ENCODE results near the gene UCHL3. TPM values are rescaled to one million over a fixed set of nuclear protein-coding genes. Genes with fewer than 3 reads are reported as not detected.
"Not testable (repeated sequence)": the region's sequence is repeated elsewhere in the genome, so short reads cannot be mapped to it uniquely, and the experiment has no call there.

The UCHL3 gene
- total and polyA plus RNA-seq, 2 donors, result 48.8 to 57.9 TPM

GRCh38 chr13:75541961-75542360, 7.6 kb upstream of the UCHL3 start:
- H3K4me3 ChIP-seq (ENCODE audit: low read length in 2 of 2), result no peak overlapping the region
- WGBS, result 100% methylated on average over 1 of the region's 1 CpG
- DNase-seq (ENCODE audit: low read depth in 6 of 9, low spot score in 9 of 9), result no peak
- H3K27ac ChIP-seq (ENCODE audit: low read depth in 1 of 2, low read length in 1 of 2), result no peak overlapping the region
- no peaks in the 10 kb centered on the region for H3K36me3 ChIP-seq (ENCODE audit: control insufficient read depth in 2 of 2, insufficient read depth in 2 of 2, low read length in 1 of 2)
- no peaks in the 10 kb centered on the region for H3K9me3 ChIP-seq (ENCODE audit: control insufficient read depth in 2 of 2, insufficient read depth in 1 of 2, low read length in 1 of 2)
- peaks cover 0 to 3% of the 10 kb centered on the region in 2 donors for H3K4me1 ChIP-seq (ENCODE audit: control insufficient read depth in 2 of 2, insufficient read depth in 2 of 2, low read length in 2 of 2)
- H3K27me3 ChIP-seq (ENCODE audit: control insufficient read depth in 2 of 2, insufficient read depth in 1 of 2, low read length in 1 of 2), result no peaks in the 10 kb centered on the region

DNA sequence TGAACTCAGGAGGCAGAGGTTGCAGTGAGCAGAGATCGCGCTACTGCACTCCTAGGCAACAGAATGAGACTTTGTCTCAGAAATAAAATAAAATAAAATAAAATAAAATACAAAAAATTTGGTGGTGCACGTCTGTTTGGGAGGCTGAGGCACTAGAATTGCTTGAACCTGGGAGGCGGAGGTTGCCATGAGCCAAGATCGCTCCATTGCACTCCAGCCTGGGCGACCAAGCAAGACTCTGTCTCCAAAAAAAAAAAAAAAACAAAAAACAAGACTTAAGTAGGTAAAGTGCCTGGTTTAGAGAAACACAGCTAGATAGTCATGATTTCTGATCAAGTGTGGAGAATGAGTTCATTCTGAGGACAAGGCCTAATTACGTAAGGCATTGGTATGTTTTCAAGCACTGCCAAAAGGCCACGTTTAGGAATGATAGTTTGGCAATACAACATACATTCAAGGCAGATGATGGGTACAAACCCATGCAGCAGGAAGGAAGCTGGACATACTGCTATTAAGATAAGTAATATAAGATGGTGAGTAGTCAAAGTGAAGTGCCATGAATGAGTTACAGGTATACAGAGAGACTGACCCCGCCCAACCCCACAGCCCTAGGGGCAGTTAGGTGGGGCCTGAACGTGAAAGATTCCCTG, 4.8 kb upstream of the UCHL3 start:
- WGBS, result 96% methylated on average over 10 of the region's 10 CpGs
- no peaks in the 10 kb centered on the region for H3K36me3 ChIP-seq (ENCODE audit: control insufficient read depth in 2 of 2, insufficient read depth in 2 of 2, low read length in 1 of 2)
- no peaks in the 10 kb centered on the region for H3K27me3 ChIP-seq (ENCODE audit: control insufficient read depth in 2 of 2, insufficient read depth in 1 of 2, low read length in 1 of 2)
- no peak overlapping the region for H3K4me3 ChIP-seq (ENCODE audit: low read length in 2 of 2)
- no peak overlapping the region for H3K27ac ChIP-seq (ENCODE audit: low read depth in 1 of 2, low read length in 1 of 2)
- H3K9me3 ChIP-seq (ENCODE audit: control insufficient read depth in 2 of 2, insufficient read depth in 1 of 2, low read length in 1 of 2), result no peaks in the 10 kb centered on the region
- H3K4me1 ChIP-seq (ENCODE audit: control insufficient read depth in 2 of 2, insufficient read depth in 2 of 2, low read length in 2 of 2), result peaks cover 0 to 6% of the 10 kb centered on the region in 2 donors
- no peak for DNase-seq (ENCODE audit: low read depth in 6 of 9, low spot score in 9 of 9)

GRCh38 chr13:75545386-75545785, 4.2 kb upstream of the UCHL3 start:
- 90% methylated on average over 14 of the region's 14 CpGs for WGBS
- H3K9me3 ChIP-seq (ENCODE audit: control insufficient read depth in 2 of 2, insufficient read depth in 1 of 2, low read length in 1 of 2); H3K27me3 ChIP-seq (ENCODE audit: control insufficient read depth in 2 of 2, insufficient read depth in 1 of 2, low read length in 1 of 2); H3K36me3 ChIP-seq (ENCODE audit: control insufficient read depth in 2 of 2, insufficient read depth in 2 of 2, low read length in 1 of 2); H3K27ac ChIP-seq (ENCODE audit: low read depth in 1 of 2, low read length in 1 of 2); DNase-seq (ENCODE audit: low read depth in 6 of 9, low spot score in 9 of 9); H3K4me3 ChIP-seq (ENCODE audit: low read length in 2 of 2): not testable (repeated sequence)
- peaks cover 4 to 10% of the 10 kb centered on the region in 2 donors for H3K4me1 ChIP-seq (ENCODE audit: control insufficient read depth in 2 of 2, insufficient read depth in 2 of 2, low read length in 2 of 2)

- H3K4me1 ChIP-seq (ENCODE audit: control insufficient read depth in 2 of 2, insufficient read depth in 2 of 2, low read length in 2 of 2), result peaks cover 5 to 16% of the 10 kb centered on the region in 2 donors
- H3K36me3 ChIP-seq (ENCODE audit: control insufficient read depth in 2 of 2, insufficient read depth in 2 of 2, low read length in 1 of 2), result no peaks in the 10 kb centered on the region
- no peak overlapping the region for H3K27ac ChIP-seq (ENCODE audit: low read depth in 1 of 2, low read length in 1 of 2)
- DNase-seq (ENCODE audit: low read depth in 6 of 9, low spot score in 9 of 9), result no peak
- H3K9me3 ChIP-seq (ENCODE audit: control insufficient read depth in 2 of 2, insufficient read depth in 1 of 2, low read length in 1 of 2), result no peaks in the 10 kb centered on the region
- 97% methylated on average over 3 of the region's 3 CpGs for WGBS
- H3K4me3 ChIP-seq (ENCODE audit: low read length in 2 of 2), result no peak overlapping the region
- H3K27me3 ChIP-seq (ENCODE audit: control insufficient read depth in 2 of 2, insufficient read depth in 1 of 2, low read length in 1 of 2), result no peaks in the 10 kb centered on the region
Measured at GRCh38 chr13:75547917-75548316, 1.7 kb upstream of the UCHL3 start.

DNA sequence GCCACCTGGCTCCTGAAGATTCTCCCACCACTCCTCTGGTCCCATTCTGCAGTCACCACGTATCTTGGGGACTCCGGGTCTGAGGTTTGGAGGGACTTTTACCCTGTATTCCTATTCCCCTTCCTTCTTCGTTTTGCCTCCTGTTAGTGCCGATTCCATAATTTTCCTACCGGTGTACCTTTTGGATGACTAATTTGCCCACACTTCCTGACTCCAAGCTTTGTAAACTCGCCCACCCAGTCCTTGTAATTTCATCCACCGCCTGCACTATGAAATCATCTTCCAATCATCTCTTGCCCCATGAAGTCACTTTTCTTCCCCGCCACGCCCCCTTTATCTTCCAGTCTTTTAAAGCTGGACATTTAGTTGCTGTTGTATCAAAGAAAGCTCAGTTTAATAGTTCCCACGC, 572 bp downstream of the UCHL3 start:
- Histone ChIP-seq H3K27me3 (ENCODE audit: control insufficient read depth in 2 of 2, insufficient read depth in 1 of 2, low read length in 1 of 2) (no peaks in the 10 kb centered on the region), H3K4me1 (ENCODE audit: control insufficient read depth in 2 of 2, insufficient read depth in 2 of 2, low read length in 2 of 2) (peaks cover 5 to 16% of the 10 kb centered on the region in 2 donors), H3K36me3 (ENCODE audit: control insufficient read depth in 2 of 2, insufficient read depth in 2 of 2, low read length in 1 of 2) (peaks cover 4 to 9% of the 10 kb centered on the region in 2 donors), H3K27ac (ENCODE audit: low read depth in 1 of 2, low read length in 1 of 2) (peak overlapping the region; percentile 15 to 56), H3K9me3 (ENCODE audit: control insufficient read depth in 2 of 2, insufficient read depth in 1 of 2, low read length in 1 of 2) (no peaks in the 10 kb centered on the region), H3K4me3 (ENCODE audit: low read length in 2 of 2) (peak overlapping the region; percentile 79 to 92)
- 4% methylated on average over 10 of the region's 10 CpGs for WGBS
- peak in 1 of 9 donors; percentile 25 for DNase-seq (ENCODE audit: low read depth in 6 of 9, low spot score in 9 of 9)

GRCh38 chr13:75554464-75554863, 4.9 kb downstream of the UCHL3 start:
- Histone ChIP-seq H3K9me3 (ENCODE audit: control insufficient read depth in 2 of 2, insufficient read depth in 1 of 2, low read length in 1 of 2) (no peaks in the 10 kb centered on the region), H3K4me3 (ENCODE audit: low read length in 2 of 2) (no peak overlapping the region), H3K4me1 (ENCODE audit: control insufficient read depth in 2 of 2, insufficient read depth in 2 of 2, low read length in 2 of 2) (peaks cover 5 to 10% of the 10 kb centered on the region in 2 donors), H3K27me3 (ENCODE audit: control insufficient read depth in 2 of 2, insufficient read depth in 1 of 2, low read length in 1 of 2) (no peaks in the 10 kb centered on the region), H3K36me3 (ENCODE audit: control insufficient read depth in 2 of 2, insufficient read depth in 2 of 2, low read length in 1 of 2) (peaks cover 4 to 14% of the 10 kb centered on the region in 2 donors), H3K27ac (ENCODE audit: low read depth in 1 of 2, low read length in 1 of 2) (no peak overlapping the region)
- no peak for DNase-seq (ENCODE audit: low read depth in 6 of 9, low spot score in 9 of 9)
- 98% methylated on average over 1 of the region's 1 CpG for WGBS

GRCh38 chr13:75554981-75555380, 5.4 kb downstream of the UCHL3 start:
- Histone ChIP-seq H3K27me3 (ENCODE audit: control insufficient read depth in 2 of 2, insufficient read depth in 1 of 2, low read length in 1 of 2) (no peaks in the 10 kb centered on the region), H3K4me3 (ENCODE audit: low read length in 2 of 2) (no peak overlapping the region), H3K36me3 (ENCODE audit: control insufficient read depth in 2 of 2, insufficient read depth in 2 of 2, low read length in 1 of 2) (peaks cover 4 to 14% of the 10 kb centered on the region in 2 donors), H3K9me3 (ENCODE audit: control insufficient read depth in 2 of 2, insufficient read depth in 1 of 2, low read length in 1 of 2) (no peaks in the 10 kb centered on the region), H3K4me1 (ENCODE audit: control insufficient read depth in 2 of 2, insufficient read depth in 2 of 2, low read length in 2 of 2) (peaks cover 5 to 10% of the 10 kb centered on the region in 2 donors), H3K27ac (ENCODE audit: low read depth in 1 of 2, low read length in 1 of 2) (no peak overlapping the region)
- WGBS, result 99% methylated on average over 3 of the region's 3 CpGs
- no peak for DNase-seq (ENCODE audit: low read depth in 6 of 9, low spot score in 9 of 9)

GRCh38 chr13:75555836-75556235, 6.2 kb downstream of the UCHL3 start:
- Histone ChIP-seq H3K4me3 (ENCODE audit: low read length in 2 of 2) (no peak overlapping the region), H3K27me3 (ENCODE audit: control insufficient read depth in 2 of 2, insufficient read depth in 1 of 2, low read length in 1 of 2) (no peaks in the 10 kb centered on the region), H3K9me3 (ENCODE audit: control insufficient read depth in 2 of 2, insufficient read depth in 1 of 2, low read length in 1 of 2) (no peaks in the 10 kb centered on the region), H3K4me1 (ENCODE audit: control insufficient read depth in 2 of 2, insufficient read depth in 2 of 2, low read length in 2 of 2) (peaks cover 0 to 4% of the 10 kb centered on the region in 2 donors), H3K36me3 (ENCODE audit: control insufficient read depth in 2 of 2, insufficient read depth in 2 of 2, low read length in 1 of 2) (peaks cover 4 to 17% of the 10 kb centered on the region in 2 donors), H3K27ac (ENCODE audit: low read depth in 1 of 2, low read length in 1 of 2) (no peak overlapping the region)
- no peak for DNase-seq (ENCODE audit: low read depth in 6 of 9, low spot score in 9 of 9)
- 90% methylated on average over 1 of the region's 1 CpG for WGBS

DNA sequence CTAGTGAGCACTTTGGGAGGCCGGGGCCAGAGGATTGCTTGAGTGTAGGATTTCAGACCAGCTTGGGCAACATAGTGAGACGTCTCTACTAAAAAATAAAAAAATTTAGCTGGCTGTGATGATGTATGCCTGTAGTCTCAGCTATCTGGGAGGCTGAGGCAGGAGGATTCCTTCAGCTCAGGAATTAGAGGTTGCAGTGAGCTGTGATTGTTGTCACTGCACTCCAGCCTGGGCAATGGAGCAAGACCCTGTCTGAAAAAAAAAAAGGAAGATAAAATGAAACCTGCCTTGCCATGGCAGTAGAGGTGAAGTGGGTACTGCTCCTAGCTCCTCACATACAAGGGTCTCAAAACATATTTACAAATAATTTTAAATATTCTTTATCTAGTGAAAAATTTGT, 7.4 kb downstream of the UCHL3 start:
- no peak overlapping the region for H3K4me3 ChIP-seq (ENCODE audit: low read length in 2 of 2)
- 98% methylated on average over 2 of the region's 2 CpGs for WGBS
- H3K9me3 ChIP-seq (ENCODE audit: control insufficient read depth in 2 of 2, insufficient read depth in 1 of 2, low read length in 1 of 2), result no peaks in the 10 kb centered on the region
- peaks cover 4 to 19% of the 10 kb centered on the region in 2 donors for H3K36me3 ChIP-seq (ENCODE audit: control insufficient read depth in 2 of 2, insufficient read depth in 2 of 2, low read length in 1 of 2)
- no peaks in the 10 kb centered on the region for H3K27me3 ChIP-seq (ENCODE audit: control insufficient read depth in 2 of 2, insufficient read depth in 1 of 2, low read length in 1 of 2)
- no peak for DNase-seq (ENCODE audit: low read depth in 6 of 9, low spot score in 9 of 9)
- no peaks in the 10 kb centered on the region for H3K4me1 ChIP-seq (ENCODE audit: control insufficient read depth in 2 of 2, insufficient read depth in 2 of 2, low read length in 2 of 2)
- no peak overlapping the region for H3K27ac ChIP-seq (ENCODE audit: low read depth in 1 of 2, low read length in 1 of 2)
